Tibial nerve (tissue), 4 donors: ENCODE results near the gene DDX3X.

Experiments
- CTCF ChIP-seq, 5 experiments: fragments of 200-600 bp in 3 of 5; fragments of 450-650 bp in 2 of 5; sonication (generic) in 3 of 5; IDR thresholded peaks; one replicate each; pipeline ENCODE4 v1.5.1; 2016 to 2019; ENCODE audit warnings: antibody characterized with exemption in 5 of 5, mild to moderate bottlenecking in 3 of 5, moderate library complexity in 2 of 5
- EP300 ChIP-seq, 2 donors: sonication (generic); formaldehyde crosslinking; IDR thresholded peaks; one replicate each; pipeline ENCODE4 v1.6.1; 2017; ENCODE audit warnings: antibody characterized with exemption in 2 of 2, mild to moderate bottlenecking in 1 of 2

GRCh38 chrX:41384051-41384705, 50.2 kb downstream of the DDX3X start:
- no peak for TF ChIP-seq CTCF (IDR thresholded peaks at IDR 0.05)
- TF ChIP-seq EP300 (IDR thresholded peaks at IDR 0.05): no peak
